Naive thymus-derived CD4-positive, alpha-beta T cell (primary cell): Measurements from ENCODE around the gene VEGFD. TPM values are rescaled to one million over a fixed set of nuclear protein-coding genes. Genes with fewer than 3 reads are reported as not detected.

ENCODE experiments used
- ATAC-seq: fragments of 150-1000 bp; cut with Tn5 transposase; 2 replicates; pipeline ENCODE4 v1.10.0; 2021; ENCODE audit warnings: mild to moderate bottlenecking, moderate library complexity
- CTCF ChIA-PET: fragments of 350-600 bp; sonication (Branson Sonifier 250); formaldehyde crosslinking; loops from one replicate; lab custom pipeline; 2021; ENCODE audit warnings: antibody characterized with exemption; lab: Charles Lee
- POLR2A ChIA-PET: fragments of 350-600 bp; sonication (Branson Sonifier 250); formaldehyde crosslinking; loops from one replicate; lab custom pipeline; 2021; ENCODE audit warnings: antibody characterized with exemption, inconsistent platforms; lab: Charles Lee
- DNase-seq, 9 donors: peaks; one replicate each; pipeline versions ENCODE4 v3.0.0 to v3.0.0-alpha.2; 2020 to 2022; ENCODE audit warnings: mixed read lengths in 1 of 9
- H3K27ac ChIP-seq: one replicate; pipeline ENCODE4 v1.7.0; 2013; ENCODE audit warnings: mild to moderate bottlenecking, low read depth, low read length, moderate library complexity
- H3K27me3 ChIP-seq, 2 donors: one replicate each; pipeline ENCODE4 v1.7.0; 2013; ENCODE audit warnings: low read length in 2 of 2, mild to moderate bottlenecking in 2 of 2, moderate library complexity in 2 of 2; ENCODE audit not compliant: control insufficient read depth in 2 of 2, insufficient read depth in 2 of 2
- H3K36me3 ChIP-seq, 3 experiments: 1 replicate in 2 of 3; 2 replicates in 1 of 3; pipeline ENCODE4 v1.7.0; 2013; ENCODE audit warnings: low read length in 3 of 3, mild to moderate bottlenecking in 3 of 3, moderate library complexity in 1 of 3; ENCODE audit not compliant: insufficient read depth in 3 of 3, control insufficient read depth in 2 of 3
- H3K4me1 ChIP-seq, 2 donors: one replicate each; pipeline ENCODE4 v1.7.0; 2013; ENCODE audit warnings: low read length in 2 of 2, mild to moderate bottlenecking in 2 of 2, moderate library complexity in 1 of 2; ENCODE audit not compliant: control insufficient read depth in 2 of 2, insufficient read depth in 2 of 2
- H3K4me3 ChIP-seq: 2 replicates; pipeline ENCODE4 v1.7.0; 2013; ENCODE audit warnings: mild to moderate bottlenecking, low read length
- H3K9me3 ChIP-seq, 3 experiments: 1 replicate in 2 of 3; 2 replicates in 1 of 3; pipeline ENCODE4 v1.7.0; 2013; ENCODE audit warnings: low read length in 3 of 3; ENCODE audit not compliant: control insufficient read depth in 2 of 3
- H3K27ac Mint-ChIP-seq, 9 donors: one replicate each; pipeline ENCODE4 v1.8.0; 2020 to 2022; ENCODE audit warnings: mixed read lengths in 9 of 9, mild to moderate bottlenecking in 8 of 9, moderate library complexity in 5 of 9, inconsistent platforms in 2 of 9
- H3K27me3 Mint-ChIP-seq, 5 donors: one replicate each; pipeline ENCODE4 v1.8.0; 2021 to 2022; ENCODE audit warnings: mixed read lengths in 5 of 5, mild to moderate bottlenecking in 1 of 5
- H3K36me3 Mint-ChIP-seq, 5 donors: one replicate each; pipeline ENCODE4 v1.8.0; 2020 to 2022; ENCODE audit warnings: mixed read lengths in 5 of 5, mild to moderate bottlenecking in 3 of 5, inconsistent platforms in 1 of 5
- H3K4me1 Mint-ChIP-seq, 7 donors: one replicate each; pipeline ENCODE4 v1.8.0; 2020 to 2022; ENCODE audit warnings: mixed read lengths in 7 of 7, mild to moderate bottlenecking in 3 of 7, inconsistent platforms in 1 of 7
- H3K4me3 Mint-ChIP-seq, 10 donors: one replicate each; pipeline ENCODE4 v1.8.0; 2020 to 2022; ENCODE audit warnings: mild to moderate bottlenecking in 10 of 10, mixed read lengths in 10 of 10, moderate library complexity in 6 of 10, inconsistent platforms in 2 of 10
- H3K9me3 Mint-ChIP-seq, 11 donors: one replicate each; pipeline ENCODE4 v1.8.0; 2020 to 2022; ENCODE audit warnings: mixed read lengths in 11 of 11, mild to moderate bottlenecking in 4 of 11, inconsistent platforms in 1 of 11, moderate library complexity in 1 of 11
- intact Hi-C, 2 donors: fragments of 100-400 bp; cut with micrococcal nuclease; formaldehyde crosslinking; loops; one replicate each; pipeline ENCODE4 v1.15.1; 2023
- polyA plus RNA-seq, 2 donors: library from polyadenylated mRNA; unstranded; fragments of 300-500 nt; fragmentation: Illumina TruSeq; gene quantifications; one replicate each; pipeline ENCODE4 v1.2.3, GENCODE V29; 2021
- total RNA-seq, 6 experiments: library from RNA in 5 of 6; stranded (reverse) in 5 of 6; gene quantifications; 1 replicate in 5 of 6; 2 replicates in 1 of 6; pipeline ENCODE4 v1.2.3 and lab custom pipeline; 2021 to 2026

VEGFD gene
- total and polyA plus RNA-seq, 7 experiments from 2014 or later, result not detected

GRCh38 chrX:15335135-15336022, 48.8 kb downstream of the VEGFD start, which contains the start of gene PIGA:
Gene PIGA (minus strand): TSS chrX:15335523. CDS start chrX:15331930, 3,593 bp downstream.
- Histone ChIP-seq H3K36me3 (no peaks in the 10 kb centered on the region), H3K4me3 (peak within 1 kb of the TSS; percentile 92), H3K9me3 (no peaks in the 10 kb centered on the region), H3K4me1 (peaks cover 0 to 6% of the 10 kb centered on the region in 2 donors), H3K27me3 (no peaks in the 10 kb centered on the region), H3K27ac (peak within 1 kb of the TSS; percentile 84)
- ChIA-PET POLR2A (interaction anchor here (1.0 kb wide), 1 partner anchor 462 kb away, joined by 5 read pairs; the partner anchor contains the start of genes FANCB and MOSPD2), CTCF (no interaction called here)
- peaks cover 0 to 15% (median 9%) of the 10 kb centered on the region in 5 donors for H3K27me3 Mint-ChIP-seq
- H3K4me1 Mint-ChIP-seq, result peaks cover 0 to 20% (median 18%) of the 10 kb centered on the region in 7 donors
- DNase-seq (peak; percentile 71 to 95 (median 91)), ATAC-seq (peak; percentile 92)
- H3K27ac Mint-ChIP-seq, result peak within 1 kb of the TSS; percentile 75 to 96 (median 93)
- intact Hi-C loops, result loop anchor here (1.0 to 10.0 kb wide), 20 partner anchors 131 to 1682 kb away; partner anchors contain the start of genes AP1S2 (in 2 of the 2), CA5B (in 2 of the 2), FANCB (in 2 of the 2) and MOSPD2 (in 2 of the 2)
- H3K36me3 Mint-ChIP-seq, result peaks cover 0 to 4% (median 0%) of the 10 kb centered on the region in 5 donors
- H3K4me3 Mint-ChIP-seq, result peak within 1 kb of the TSS; percentile 87 to 93 (median 90)
- peaks cover 0 to 3% (median 0%) of the 10 kb centered on the region in 11 donors for H3K9me3 Mint-ChIP-seq

- Mint-ChIP-seq H3K36me3 (peaks cover 0 to 4% (median 0%) of the 10 kb centered on the region in 5 donors), H3K4me1 (peaks cover 0 to 20% (median 18%) of the 10 kb centered on the region in 7 donors), H3K9me3 (peaks cover 0 to 3% (median 0%) of the 10 kb centered on the region in 11 donors), H3K27ac (peak overlapping the region; percentile 75 to 96 (median 93)), H3K4me3 (peak overlapping the region; percentile 87 to 93 (median 90)), H3K27me3 (peaks cover 0 to 12% (median 7%) of the 10 kb centered on the region in 5 donors)
- intact Hi-C loops, result loop anchor here (2.0 to 10.0 kb wide), 11 partner anchors 130 to 1610 kb away; partner anchors contain the start of genes OFD1 (in 2 of the 2), TRAPPC2 (in 2 of the 2), CA5B (in 1 of the 2) and RBBP7 (in 1 of the 2)
- DNase-seq (peak in 6 of 9 donors; percentile 11 to 42 (median 28)), ATAC-seq (no peak)
- Histone ChIP-seq H3K27me3 (no peaks in the 10 kb centered on the region), H3K27ac (peak overlapping the region; percentile 84), H3K36me3 (no peaks in the 10 kb centered on the region), H3K9me3 (no peaks in the 10 kb centered on the region), H3K4me1 (peaks cover 0 to 6% of the 10 kb centered on the region in 2 donors), H3K4me3 (peak overlapping the region; percentile 92)
- POLR2A ChIA-PET, result interaction anchor here (1.0 kb wide), 1 partner anchor 461 kb away, joined by 5 read pairs; the partner anchor contains the start of genes FANCB and MOSPD2
- CTCF ChIA-PET, result no interaction called here
Observed at GRCh38 chrX:15334561-15334960, 49.7 kb downstream of the VEGFD start.

GRCh38 chrX:15328821-15329220, 55.4 kb downstream of the VEGFD start:
- CTCF ChIA-PET, result no interaction called here
- no peaks in the 10 kb centered on the region for H3K27me3 ChIP-seq
- POLR2A ChIA-PET, result no interaction called here
- Mint-ChIP-seq H3K4me1 (peaks cover 0 to 14% (median 6%) of the 10 kb centered on the region in 7 donors), H3K9me3 (no peaks in the 10 kb centered on the region), H3K27me3 (no peaks in the 10 kb centered on the region), H3K27ac (no peak overlapping the region), H3K4me3 (no peak overlapping the region), H3K36me3 (peaks cover 0 to 7% (median 4%) of the 10 kb centered on the region in 5 donors)
- no peak overlapping the region for H3K27ac ChIP-seq
- intact Hi-C loops, result no loop called here
- DNase-seq (no peak), ATAC-seq (no peak)
- H3K4me1 ChIP-seq, result no peaks in the 10 kb centered on the region
- no peak overlapping the region for H3K4me3 ChIP-seq
- H3K36me3 ChIP-seq, result peaks cover 0 to 12% (median 0%) of the 10 kb centered on the region in 3 experiments
- H3K9me3 ChIP-seq, result no peaks in the 10 kb centered on the region

GRCh38 chrX:15328131-15328530, 56.1 kb downstream of the VEGFD start:
- ATAC-seq (no peak), DNase-seq (no peak)
- no peaks in the 10 kb centered on the region for H3K9me3 ChIP-seq
- H3K4me1 ChIP-seq, result no peaks in the 10 kb centered on the region
- POLR2A ChIA-PET, result no interaction called here
- no peaks in the 10 kb centered on the region for H3K27me3 ChIP-seq
- no peak overlapping the region for H3K27ac ChIP-seq
- Mint-ChIP-seq H3K27ac (no peak overlapping the region), H3K9me3 (no peaks in the 10 kb centered on the region), H3K36me3 (peaks cover 0 to 9% (median 4%) of the 10 kb centered on the region in 5 donors), H3K4me1 (peaks cover 0 to 14% (median 6%) of the 10 kb centered on the region in 7 donors), H3K4me3 (no peak overlapping the region), H3K27me3 (no peaks in the 10 kb centered on the region)
- intact Hi-C loops, result no loop called here
- CTCF ChIA-PET, result no interaction called here
- peaks cover 0 to 19% (median 0%) of the 10 kb centered on the region in 3 experiments for H3K36me3 ChIP-seq
- H3K4me3 ChIP-seq, result no peak overlapping the region

- H3K27me3 ChIP-seq, result no peaks in the 10 kb centered on the region
- H3K4me3 Mint-ChIP-seq, result no peak overlapping the region
- H3K4me3 ChIP-seq, result no peak overlapping the region
- H3K36me3 Mint-ChIP-seq, result peaks cover 0 to 24% (median 8%) of the 10 kb centered on the region in 5 donors
- H3K27ac Mint-ChIP-seq, result no peak overlapping the region
- H3K9me3 Mint-ChIP-seq, result no peaks in the 10 kb centered on the region
- no peaks in the 10 kb centered on the region for H3K27me3 Mint-ChIP-seq
- CTCF ChIA-PET, result no interaction called here
- H3K4me1 Mint-ChIP-seq, result peaks cover 0 to 2% (median 0%) of the 10 kb centered on the region in 7 donors
- no peaks in the 10 kb centered on the region for H3K9me3 ChIP-seq
- ATAC-seq (no peak), DNase-seq (no peak)
- intact Hi-C loops, result no loop called here
- peaks cover 0 to 20% (median 0%) of the 10 kb centered on the region in 3 experiments for H3K36me3 ChIP-seq
- H3K27ac ChIP-seq, result no peak overlapping the region
- no peaks in the 10 kb centered on the region for H3K4me1 ChIP-seq
- POLR2A ChIA-PET, result interaction anchor here (0.7 kb wide), 1 partner anchor 21 kb away, joined by 3 read pairs; no protein-coding TSS in a partner anchor
Observed at GRCh38 chrX:15322472-15322871, 61.7 kb downstream of the VEGFD start.

GRCh38 chrX:15322072-15322471, 62.1 kb downstream of the VEGFD start:
- H3K36me3 Mint-ChIP-seq, result peaks cover 0 to 24% (median 8%) of the 10 kb centered on the region in 5 donors
- Histone ChIP-seq H3K4me3 (no peak overlapping the region), H3K27ac (no peak overlapping the region), H3K36me3 (peaks cover 0 to 20% (median 0%) of the 10 kb centered on the region in 3 experiments), H3K9me3 (no peaks in the 10 kb centered on the region), H3K4me1 (no peaks in the 10 kb centered on the region), H3K27me3 (no peaks in the 10 kb centered on the region)
- no peak overlapping the region for H3K27ac Mint-ChIP-seq
- CTCF ChIA-PET, result no interaction called here
- no peak for DNase-seq
- H3K9me3 Mint-ChIP-seq, result no peaks in the 10 kb centered on the region
- no peak for ATAC-seq
- POLR2A ChIA-PET, result interaction anchor here (0.7 kb wide), 1 partner anchor 22 kb away, joined by 3 read pairs; no protein-coding TSS in a partner anchor
- H3K4me1 Mint-ChIP-seq, result peaks cover 0 to 2% (median 0%) of the 10 kb centered on the region in 7 donors
- no peaks in the 10 kb centered on the region for H3K27me3 Mint-ChIP-seq
- no peak overlapping the region for H3K4me3 Mint-ChIP-seq
- intact Hi-C loops, result no loop called here
